HEK293 (cell line): ENCODE measurements around the gene TRIM50.

ENCODE experiments used
- FEZF1 ChIP-seq: fragments of 450-650 bp; formaldehyde crosslinking; IDR thresholded peaks from 2 replicates; pipeline ENCODE4 v1.5.1; 2016; ENCODE audit warnings: missing biosample characterization, missing genetic modification characterization
- KLF16 ChIP-seq: fragments of 450-650 bp; formaldehyde crosslinking; IDR thresholded peaks from 2 replicates; pipeline ENCODE4 v1.5.1; 2017; ENCODE audit warnings: missing biosample characterization, missing genetic modification characterization
- KLF9 ChIP-seq: fragments of 450-650 bp; formaldehyde crosslinking; IDR thresholded peaks from 2 replicates; pipeline ENCODE4 v1.5.1; 2016; ENCODE audit warnings: missing biosample characterization, missing genetic modification characterization, low read depth
- REST ChIP-seq: fragments of 450-650 bp; formaldehyde crosslinking; IDR thresholded peaks from 2 replicates; pipeline ENCODE4 v1.5.1; 2016; ENCODE audit warnings: missing biosample characterization, missing genetic modification characterization
- TSHZ1 ChIP-seq: fragments of 450-650 bp; formaldehyde crosslinking; IDR thresholded peaks from 2 replicates; pipeline ENCODE4 v1.5.1; 2016; ENCODE audit warnings: missing biosample characterization, missing genetic modification characterization, borderline replicate concordance
- YY1 ChIP-seq: fragments of 450-650 bp; formaldehyde crosslinking; IDR thresholded peaks from 2 replicates; pipeline ENCODE4 v1.5.1; 2018; ENCODE audit warnings: missing biosample characterization, missing genetic modification characterization
- ZBTB11 ChIP-seq: fragments of 450-650 bp; formaldehyde crosslinking; conservative IDR thresholded peaks from 2 replicates; pipeline ENCODE4 v1.5.1; 2016; ENCODE audit warnings: low read depth, missing biosample characterization, missing genetic modification characterization
- ZNF274 ChIP-seq, 2 experiments: fragments of 200-500 bp in 1 of 2; fragments of 450-650 bp in 1 of 2; sonication (Bioruptor generic) in 1 of 2; formaldehyde crosslinking in 1 of 2; IDR thresholded peaks; 2 replicates each; pipeline versions ENCODE4 v1.5.1 to v1.6.1; 2014 to 2016; ENCODE audit warnings: borderline replicate concordance in 1 of 2, inconsistent platforms in 1 of 2, low read length in 1 of 2, missing biosample characterization in 1 of 2, missing genetic modification characterization in 1 of 2
- TF ChIP-seq, protein P1 (sequence below): fragments of 450-650 bp; formaldehyde crosslinking; IDR thresholded peaks from 2 replicates; pipeline ENCODE4 v1.5.1; 2016; ENCODE audit warnings: missing biosample characterization, missing genetic modification characterization

GRCh38 chr7:73345951-73346350 lies 18.1 kb upstream of the TRIM50 start:
- TF ChIP-seq TSHZ1 (tag by site-specific recombination) (no peak), REST (no peak), YY1 (tag by site-specific recombination) (no peak), FEZF1 (tag by site-specific recombination) (no peak), ZNF274 (IDR thresholded peaks at IDR 0.05; ENCODE audit: low read length) (no peak), ZNF274 (tag by site-specific recombination; IDR thresholded peaks at IDR 0.05; ENCODE audit: borderline replicate concordance) (no peak), ZBTB11 (tag by site-specific recombination) (no peak), KLF9 (no peak), KLF16 (tag by site-specific recombination) (no peak)
- TF ChIP-seq, protein P1, sequence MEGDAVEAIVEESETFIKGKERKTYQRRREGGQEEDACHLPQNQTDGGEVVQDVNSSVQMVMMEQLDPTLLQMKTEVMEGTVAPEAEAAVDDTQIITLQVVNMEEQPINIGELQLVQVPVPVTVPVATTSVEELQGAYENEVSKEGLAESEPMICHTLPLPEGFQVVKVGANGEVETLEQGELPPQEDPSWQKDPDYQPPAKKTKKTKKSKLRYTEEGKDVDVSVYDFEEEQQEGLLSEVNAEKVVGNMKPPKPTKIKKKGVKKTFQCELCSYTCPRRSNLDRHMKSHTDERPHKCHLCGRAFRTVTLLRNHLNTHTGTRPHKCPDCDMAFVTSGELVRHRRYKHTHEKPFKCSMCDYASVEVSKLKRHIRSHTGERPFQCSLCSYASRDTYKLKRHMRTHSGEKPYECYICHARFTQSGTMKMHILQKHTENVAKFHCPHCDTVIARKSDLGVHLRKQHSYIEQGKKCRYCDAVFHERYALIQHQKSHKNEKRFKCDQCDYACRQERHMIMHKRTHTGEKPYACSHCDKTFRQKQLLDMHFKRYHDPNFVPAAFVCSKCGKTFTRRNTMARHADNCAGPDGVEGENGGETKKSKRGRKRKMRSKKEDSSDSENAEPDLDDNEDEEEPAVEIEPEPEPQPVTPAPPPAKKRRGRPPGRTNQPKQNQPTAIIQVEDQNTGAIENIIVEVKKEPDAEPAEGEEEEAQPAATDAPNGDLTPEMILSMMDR (tag by site-specific recombination) = no peak
